SK-N-SH treated with all-trans-retinoic acid at 6 μM for 48 hours (cell line): ENCODE results near the gene TTC13.

Experiments
- ATAC-seq: fragments of 200-7000 bp; cut with Tn5 transposase; 3 replicates; pipeline ENCODE4 v1.9.1; 2020; ENCODE audit warnings: mild to moderate bottlenecking, moderate library complexity
- ARNTL ChIP-seq: fragments of 450-650 bp; formaldehyde crosslinking; IDR thresholded peaks from 2 replicates; pipeline ENCODE4 v1.5.0; 2020; ENCODE audit warnings: low read depth, mild to moderate bottlenecking, moderate library complexity, borderline replicate concordance
- CSDC2 ChIP-seq: fragments of 250-450 bp; sonication (Bioruptor Pico); IDR thresholded peaks from 2 replicates; pipeline ENCODE4 v1.5.0; 2020; ENCODE audit warnings: mild to moderate bottlenecking, moderate library complexity
- ESRRG ChIP-seq: fragments of 250-450 bp; sonication (Bioruptor Pico); IDR thresholded peaks from 2 replicates; pipeline ENCODE4 v1.6.1; 2021; ENCODE audit warnings: mild to moderate bottlenecking
- ISL1 ChIP-seq: fragments of 250-450 bp; sonication (Bioruptor Pico); IDR thresholded peaks from 2 replicates; pipeline ENCODE4 v2.1.2; 2022; ENCODE audit warnings: mild to moderate bottlenecking, moderate library complexity
- PPARA ChIP-seq: fragments of 250-450 bp; sonication (Bioruptor Pico); IDR thresholded peaks from 2 replicates; pipeline ENCODE4 v1.5.0; 2020; ENCODE audit warnings: mild to moderate bottlenecking, borderline replicate concordance
- RARB ChIP-seq: fragments of 250-450 bp; sonication (Bioruptor Pico); IDR thresholded peaks from 2 replicates; pipeline ENCODE4 v1.8.0; 2021; ENCODE audit warnings: mild to moderate bottlenecking, moderate library complexity
- TOX ChIP-seq: fragments of 250-450 bp; sonication (Bioruptor Pico); IDR thresholded peaks from 2 replicates; pipeline ENCODE4 v1.8.0; 2021; ENCODE audit warnings: mild to moderate bottlenecking, moderate library complexity, borderline replicate concordance
- ZC3H10 ChIP-seq: fragments of 250-450 bp; sonication (Bioruptor Pico); IDR thresholded peaks from 2 replicates; pipeline ENCODE4 v1.5.1; 2021; ENCODE audit warnings: mild to moderate bottlenecking, moderate library complexity
- ZFP3 ChIP-seq: fragments of 250-450 bp; sonication (Bioruptor Pico); IDR thresholded peaks from 2 replicates; pipeline ENCODE4 v1.5.0; 2020; ENCODE audit warnings: mild to moderate bottlenecking, moderate library complexity
- ZFP30 ChIP-seq: fragments of 450-650 bp; formaldehyde crosslinking; IDR thresholded peaks from 2 replicates; pipeline ENCODE4 v1.5.0; 2022; ENCODE audit warnings: mild to moderate bottlenecking, moderate library complexity
- ZNF565 ChIP-seq: fragments of 450-650 bp; formaldehyde crosslinking; conservative IDR thresholded peaks from 2 replicates; pipeline ENCODE4 v1.5.0; 2020; ENCODE audit warnings: low read depth, mild to moderate bottlenecking, moderate library complexity
- ZNF70 ChIP-seq: fragments of 450-650 bp; formaldehyde crosslinking; IDR thresholded peaks from 2 replicates; pipeline ENCODE4 v1.5.0; 2020; ENCODE audit warnings: mild to moderate bottlenecking, moderate library complexity
- ZNF8 ChIP-seq: fragments of 450-650 bp; formaldehyde crosslinking; IDR thresholded peaks from 2 replicates; pipeline ENCODE4 v1.5.0; 2020; ENCODE audit warnings: mild to moderate bottlenecking, moderate library complexity
- TF ChIP-seq, protein P1 (sequence below): fragments of 250-450 bp; sonication (Bioruptor Pico); IDR thresholded peaks from 2 replicates; pipeline ENCODE4 v1.8.0; 2020; ENCODE audit warnings: mild to moderate bottlenecking, moderate library complexity, borderline replicate concordance
- TF ChIP-seq, protein P2 (sequence below): fragments of 250-450 bp; sonication (Bioruptor Pico); IDR thresholded peaks from 2 replicates; pipeline ENCODE4 v1.5.0; 2020; ENCODE audit warnings: mild to moderate bottlenecking, moderate library complexity
- TF ChIP-seq, protein P3 (sequence below): fragments of 250-450 bp; sonication (Bioruptor Pico); IDR thresholded peaks from 2 replicates; pipeline ENCODE4 v1.5.1; 2020; ENCODE audit warnings: low read depth, mild to moderate bottlenecking, moderate library complexity

Gene TTC13

DNA sequence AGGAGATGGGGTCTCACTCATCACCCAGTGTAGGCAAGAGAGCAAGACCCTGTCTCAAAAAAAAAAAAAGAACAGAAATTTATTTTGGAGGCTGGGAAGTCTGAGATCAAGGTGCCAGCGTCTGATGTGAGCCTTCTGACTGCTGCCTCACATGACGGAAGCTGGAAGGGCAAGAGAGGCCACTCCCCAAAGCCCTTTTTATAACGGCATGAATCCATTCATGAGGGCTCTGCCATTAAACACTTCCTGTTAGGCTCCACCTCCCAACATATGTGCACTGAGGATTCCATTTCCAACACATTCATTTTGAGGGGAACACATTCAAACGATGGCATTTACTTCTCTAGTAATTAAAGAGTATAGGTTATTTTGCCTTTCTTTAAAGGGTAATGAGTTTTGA is 59.5 kb downstream of the TTC13 start:
- TF ChIP-seq ZFP30 (CRISPR knock-in tag) = no peak
- TF ChIP-seq ZNF8 (CRISPR knock-in tag) = no peak
- TF ChIP-seq CSDC2 (CRISPR knock-in tag) = no peak
- TF ChIP-seq ISL1 (CRISPR knock-in tag) = no peak
- TF ChIP-seq, protein P1, sequence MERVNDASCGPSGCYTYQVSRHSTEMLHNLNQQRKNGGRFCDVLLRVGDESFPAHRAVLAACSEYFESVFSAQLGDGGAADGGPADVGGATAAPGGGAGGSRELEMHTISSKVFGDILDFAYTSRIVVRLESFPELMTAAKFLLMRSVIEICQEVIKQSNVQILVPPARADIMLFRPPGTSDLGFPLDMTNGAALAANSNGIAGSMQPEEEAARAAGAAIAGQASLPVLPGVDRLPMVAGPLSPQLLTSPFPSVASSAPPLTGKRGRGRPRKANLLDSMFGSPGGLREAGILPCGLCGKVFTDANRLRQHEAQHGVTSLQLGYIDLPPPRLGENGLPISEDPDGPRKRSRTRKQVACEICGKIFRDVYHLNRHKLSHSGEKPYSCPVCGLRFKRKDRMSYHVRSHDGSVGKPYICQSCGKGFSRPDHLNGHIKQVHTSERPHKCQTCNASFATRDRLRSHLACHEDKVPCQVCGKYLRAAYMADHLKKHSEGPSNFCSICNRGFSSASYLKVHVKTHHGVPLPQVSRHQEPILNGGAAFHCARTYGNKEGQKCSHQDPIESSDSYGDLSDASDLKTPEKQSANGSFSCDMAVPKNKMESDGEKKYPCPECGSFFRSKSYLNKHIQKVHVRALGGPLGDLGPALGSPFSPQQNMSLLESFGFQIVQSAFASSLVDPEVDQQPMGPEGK (CRISPR knock-in tag) = no peak
- no peak for TF ChIP-seq ZC3H10 (CRISPR knock-in tag)
- no peak for TF ChIP-seq ZFP3 (CRISPR knock-in tag)
- TF ChIP-seq ZNF565 = no peak
- no peak for TF ChIP-seq PPARA (CRISPR knock-in tag)
- no peak for ATAC-seq

DNA sequence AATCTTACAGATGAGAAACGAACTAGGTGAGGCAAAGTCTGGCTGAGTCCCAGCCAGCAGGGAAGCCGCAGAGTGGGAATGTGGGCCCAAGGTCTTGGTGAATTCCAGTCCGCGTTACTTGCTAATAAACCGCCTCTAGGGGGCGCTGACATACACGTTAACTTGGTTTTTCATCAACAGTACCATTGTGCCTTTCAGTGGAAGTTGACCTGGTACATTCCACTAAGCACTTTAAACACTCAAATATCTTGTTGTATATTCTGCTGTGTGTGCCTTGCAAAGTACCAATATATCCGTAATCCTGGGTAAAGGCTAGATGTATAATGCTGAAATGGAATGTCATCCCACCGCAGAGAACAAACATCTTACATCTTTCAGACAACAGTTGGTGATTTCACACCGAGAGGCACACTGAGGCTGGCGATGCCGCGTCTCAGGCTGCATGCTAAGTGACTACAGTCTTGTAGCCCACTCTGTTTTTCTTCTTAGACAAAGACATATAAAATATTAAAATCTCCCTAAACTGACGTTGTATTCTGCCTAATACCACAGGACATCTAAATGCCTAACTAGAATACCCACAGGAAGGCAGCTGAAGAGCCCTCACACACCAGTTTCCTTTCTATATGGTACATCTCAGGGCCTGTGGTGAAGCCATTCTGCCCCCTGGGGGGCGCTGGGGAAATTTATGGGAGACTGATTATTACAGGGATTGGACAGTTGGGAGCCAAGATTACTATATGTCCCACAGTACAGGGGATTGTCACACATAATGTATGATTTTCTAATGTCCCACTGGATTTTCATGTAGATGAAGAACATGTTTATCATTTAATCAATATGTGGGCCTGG is 61.2 kb downstream of the TTC13 start:
- TF ChIP-seq ARNTL (CRISPR knock-in tag) (no peak), TOX (no peak), PPARA (CRISPR knock-in tag) (no peak), ESRRG (CRISPR knock-in tag) (no peak), ZNF565 (no peak), RARB (CRISPR knock-in tag) (no peak), ZNF8 (CRISPR knock-in tag) (no peak)
- TF ChIP-seq, protein P2, sequence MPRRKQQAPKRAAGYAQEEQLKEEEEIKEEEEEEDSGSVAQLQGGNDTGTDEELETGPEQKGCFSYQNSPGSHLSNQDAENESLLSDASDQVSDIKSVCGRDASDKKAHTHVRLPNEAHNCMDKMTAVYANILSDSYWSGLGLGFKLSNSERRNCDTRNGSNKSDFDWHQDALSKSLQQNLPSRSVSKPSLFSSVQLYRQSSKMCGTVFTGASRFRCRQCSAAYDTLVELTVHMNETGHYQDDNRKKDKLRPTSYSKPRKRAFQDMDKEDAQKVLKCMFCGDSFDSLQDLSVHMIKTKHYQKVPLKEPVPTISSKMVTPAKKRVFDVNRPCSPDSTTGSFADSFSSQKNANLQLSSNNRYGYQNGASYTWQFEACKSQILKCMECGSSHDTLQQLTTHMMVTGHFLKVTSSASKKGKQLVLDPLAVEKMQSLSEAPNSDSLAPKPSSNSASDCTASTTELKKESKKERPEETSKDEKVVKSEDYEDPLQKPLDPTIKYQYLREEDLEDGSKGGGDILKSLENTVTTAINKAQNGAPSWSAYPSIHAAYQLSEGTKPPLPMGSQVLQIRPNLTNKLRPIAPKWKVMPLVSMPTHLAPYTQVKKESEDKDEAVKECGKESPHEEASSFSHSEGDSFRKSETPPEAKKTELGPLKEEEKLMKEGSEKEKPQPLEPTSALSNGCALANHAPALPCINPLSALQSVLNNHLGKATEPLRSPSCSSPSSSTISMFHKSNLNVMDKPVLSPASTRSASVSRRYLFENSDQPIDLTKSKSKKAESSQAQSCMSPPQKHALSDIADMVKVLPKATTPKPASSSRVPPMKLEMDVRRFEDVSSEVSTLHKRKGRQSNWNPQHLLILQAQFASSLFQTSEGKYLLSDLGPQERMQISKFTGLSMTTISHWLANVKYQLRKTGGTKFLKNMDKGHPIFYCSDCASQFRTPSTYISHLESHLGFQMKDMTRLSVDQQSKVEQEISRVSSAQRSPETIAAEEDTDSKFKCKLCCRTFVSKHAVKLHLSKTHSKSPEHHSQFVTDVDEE (CRISPR knock-in tag) = no peak
- TF ChIP-seq, all 23 proteins: peak for 0
- ATAC-seq = peak; percentile 94

DNA sequence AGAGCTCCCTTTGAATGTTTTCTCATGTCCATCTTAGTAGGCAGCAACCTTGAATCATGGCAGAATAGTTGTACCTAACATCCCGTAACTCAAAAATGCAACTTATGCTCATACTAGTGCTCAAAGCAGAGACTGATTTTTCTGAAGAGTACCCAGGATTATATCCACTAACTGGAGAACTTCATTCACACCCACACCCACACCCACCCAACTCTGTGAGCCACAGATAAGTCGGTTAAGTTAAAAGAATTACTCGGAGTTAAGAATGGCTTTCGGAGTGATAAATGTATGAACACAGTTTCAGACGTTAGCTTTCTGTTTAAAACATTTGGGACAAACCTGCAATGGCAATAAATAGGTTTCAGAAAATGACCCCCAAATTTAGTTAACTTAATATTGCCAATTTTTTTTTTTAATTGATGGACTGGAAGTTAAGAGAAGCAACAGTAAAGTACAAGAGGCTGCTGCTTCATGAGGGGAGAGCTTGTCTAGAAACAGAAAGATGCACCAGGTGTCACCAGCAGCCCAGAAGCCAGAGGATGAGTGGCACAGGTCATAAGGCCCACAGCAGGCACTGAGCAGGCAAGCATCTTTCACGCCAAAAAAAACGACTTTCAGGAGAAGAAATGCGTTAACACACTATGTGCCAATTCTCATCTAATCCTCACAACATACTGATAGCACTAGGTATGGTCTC is 61.9 kb downstream of the TTC13 start:
- TF ChIP-seq RARB (CRISPR knock-in tag) = no peak
- no peak for TF ChIP-seq TOX
- no peak for TF ChIP-seq ZFP3 (CRISPR knock-in tag)
- TF ChIP-seq, protein P3, sequence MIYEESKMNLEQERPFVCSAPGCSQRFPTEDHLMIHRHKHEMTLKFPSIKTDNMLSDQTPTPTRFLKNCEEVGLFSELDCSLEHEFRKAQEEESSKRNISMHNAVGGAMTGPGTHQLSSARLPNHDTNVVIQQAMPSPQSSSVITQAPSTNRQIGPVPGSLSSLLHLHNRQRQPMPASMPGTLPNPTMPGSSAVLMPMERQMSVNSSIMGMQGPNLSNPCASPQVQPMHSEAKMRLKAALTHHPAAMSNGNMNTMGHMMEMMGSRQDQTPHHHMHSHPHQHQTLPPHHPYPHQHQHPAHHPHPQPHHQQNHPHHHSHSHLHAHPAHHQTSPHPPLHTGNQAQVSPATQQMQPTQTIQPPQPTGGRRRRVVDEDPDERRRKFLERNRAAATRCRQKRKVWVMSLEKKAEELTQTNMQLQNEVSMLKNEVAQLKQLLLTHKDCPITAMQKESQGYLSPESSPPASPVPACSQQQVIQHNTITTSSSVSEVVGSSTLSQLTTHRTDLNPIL = no peak
- TF ChIP-seq ARNTL (CRISPR knock-in tag) = no peak
- TF ChIP-seq ZNF70 = no peak

DNA sequence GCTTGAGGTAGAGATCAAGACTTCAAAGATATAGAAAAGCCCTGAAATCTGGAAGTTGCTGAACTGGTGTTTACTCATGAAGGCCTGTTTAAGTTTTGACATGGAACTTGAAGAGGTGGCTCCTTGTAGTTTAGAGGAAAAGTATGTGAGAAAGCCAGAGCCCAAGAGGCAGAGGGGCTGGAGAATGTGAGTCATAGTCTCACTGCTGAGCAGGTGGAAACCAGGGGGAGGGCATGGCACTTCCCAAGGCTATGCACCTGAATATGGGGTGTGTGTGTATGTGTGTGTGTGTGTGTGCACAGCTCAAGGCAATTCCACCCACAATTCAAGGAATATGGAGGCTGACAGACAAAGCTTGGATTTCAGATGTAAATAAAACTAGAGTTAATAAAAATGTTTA is 63.6 kb downstream of the TTC13 start:
- no peak for ATAC-seq
- TF ChIP-seq, protein P2 (CRISPR knock-in tag) = no peak
- TF ChIP-seq, all 23 proteins: peak for 0

More for the DNA sequence above, 61.9 kb downstream of the TTC13 start:
- ATAC-seq = no peak
